ENCODE data around the gene MARF1.
A peak's percentile ranks its signal among the peaks of the same experiment; 100 is the strongest.
"Not testable (repeated sequence)": the region's sequence is repeated elsewhere in the genome, so short reads cannot be mapped to it uniquely, and the experiment has no call there.

The MARF1 gene

GRCh38 chr16:15597822-15598647, 44.9 kb downstream of the MARF1 start:
- DNase-seq = no peak

- DNase-seq = no peak
These were observed 45.8 kb downstream of the MARF1 start for GRCh38 chr16:15597135-15597534.

GRCh38 chr16:15594711-15595320, 48.1 kb downstream of the MARF1 start:
- no peak for DNase-seq

DNA sequence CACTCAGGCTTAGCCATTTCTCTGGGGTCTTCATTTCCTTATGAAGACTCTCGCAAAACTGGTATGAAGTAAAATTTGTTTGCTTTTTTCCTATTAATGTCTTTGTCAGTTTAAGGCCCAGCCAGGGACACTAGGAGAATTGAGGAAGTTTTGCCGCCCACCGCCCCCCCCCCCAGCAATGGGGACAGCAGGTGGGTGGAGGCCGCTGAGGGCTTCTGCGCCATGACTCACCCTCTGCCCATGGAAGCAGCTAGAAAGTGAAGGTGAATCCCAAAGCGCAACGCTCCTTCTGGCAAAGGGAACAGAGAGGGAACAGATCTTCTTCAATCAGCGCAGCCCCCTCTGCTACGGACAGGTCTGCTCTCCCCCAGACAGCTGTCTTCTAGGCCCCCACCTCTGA, 49.7 kb downstream of the MARF1 start:
- DNase-seq = no peak

- no peak for DNase-seq
These were observed 50.6 kb downstream of the MARF1 start for GRCh38 chr16:15592324-15592723.

GRCh38 chr16:15587152-15587825, 55.7 kb downstream of the MARF1 start:
- no peak for DNase-seq

DNA sequence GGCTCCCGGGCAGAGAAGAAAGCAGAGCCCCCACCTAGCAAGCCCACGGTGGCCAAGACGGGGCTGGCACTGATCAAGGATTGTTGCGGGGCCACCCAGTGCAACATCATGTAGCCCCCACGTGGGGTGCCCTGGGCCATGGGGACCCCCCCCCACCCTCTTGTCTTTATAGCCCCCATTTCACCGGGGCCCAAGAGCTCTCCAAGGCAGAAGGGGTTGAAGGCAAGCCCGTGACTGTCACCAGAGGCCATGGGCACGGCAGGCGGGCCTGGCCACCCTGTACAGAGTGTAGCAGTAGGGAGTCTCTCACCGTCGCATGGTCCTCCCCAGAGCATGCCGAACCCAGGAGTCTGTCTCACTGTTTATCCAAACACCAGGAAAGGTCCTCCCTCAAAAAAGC, 56.2 kb downstream of the MARF1 start:
- no peak for DNase-seq

DNA sequence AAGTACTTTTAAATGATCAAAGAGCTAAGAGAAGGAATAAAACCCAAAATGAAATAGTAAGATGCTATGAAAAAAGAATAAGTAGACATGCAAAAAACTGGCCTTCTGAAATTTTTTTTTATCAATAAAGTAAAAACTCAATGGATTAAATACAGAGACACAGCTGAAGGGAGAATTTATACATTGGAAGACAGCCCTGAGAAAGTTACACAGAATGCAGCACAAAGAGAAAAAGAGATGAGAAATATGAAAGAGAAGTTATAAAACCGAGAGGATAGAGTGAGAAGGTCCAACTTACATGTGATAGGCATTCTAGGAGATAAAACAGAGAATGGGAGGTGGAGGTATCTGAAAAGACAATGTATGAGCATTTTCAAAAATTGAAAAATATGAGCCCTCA, 57.0 kb downstream of the MARF1 start:
- DNase-seq = no peak

- no peak for DNase-seq
These were observed 59.4 kb downstream of the MARF1 start for GRCh38 chr16:15583526-15583925.

DNA sequence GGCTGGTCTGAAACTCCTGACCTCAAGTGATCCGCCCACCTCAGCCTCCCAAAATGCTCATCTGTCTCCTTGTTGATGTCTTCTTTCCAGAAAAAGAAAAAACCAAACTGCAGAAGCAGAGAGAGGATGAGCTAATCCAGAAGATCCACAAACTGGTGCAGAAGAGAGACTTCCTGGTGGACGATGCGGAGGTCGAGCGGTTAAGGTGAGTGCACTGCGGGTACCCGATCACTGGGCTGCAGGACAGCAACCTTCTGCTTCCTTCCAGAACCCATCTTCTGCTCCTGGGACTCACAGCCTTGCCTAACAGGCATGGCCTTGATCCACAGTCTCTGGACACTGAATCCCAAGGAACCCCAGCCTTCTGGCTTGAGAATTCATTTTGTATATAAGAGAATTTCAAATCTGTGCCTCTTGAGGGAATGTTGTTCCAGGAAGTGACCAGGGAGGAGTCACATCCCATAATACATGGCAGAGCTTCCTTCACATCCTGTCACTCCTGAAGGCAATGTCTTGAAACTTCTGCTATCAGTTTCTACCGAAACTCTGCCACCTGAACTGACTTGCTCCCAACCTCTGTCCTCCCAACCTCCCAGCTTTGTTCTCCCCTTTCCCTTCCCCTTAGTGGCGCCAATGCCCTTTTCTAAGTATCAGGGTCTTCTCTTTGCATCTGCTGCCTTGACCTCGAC, 61.7 kb downstream of the MARF1 start:
- no peak for DNase-seq

DNA sequence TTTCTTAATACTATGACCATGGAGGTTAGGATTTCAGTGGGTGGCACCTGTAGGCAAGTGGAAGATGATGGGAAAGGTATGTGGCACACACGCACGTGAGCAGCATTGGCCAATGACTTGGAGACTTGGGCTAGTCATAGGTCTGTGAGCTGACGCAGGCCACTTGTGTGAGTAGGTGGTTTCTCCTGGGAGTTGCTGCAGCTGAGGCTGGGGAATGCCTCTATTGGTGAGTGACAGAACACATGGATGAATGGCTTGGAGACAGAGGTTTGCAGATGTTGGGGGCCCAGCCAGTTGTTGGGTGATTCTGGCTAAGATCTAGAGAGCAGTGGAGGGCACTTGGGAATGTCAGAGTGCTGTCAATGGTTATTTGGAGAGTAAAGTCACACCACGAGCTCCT, 64.1 kb downstream of the MARF1 start:
- DNase-seq = no peak

GRCh38 chr16:15576960-15577958, 65.7 kb downstream of the MARF1 start:
- peak; percentile 52 for DNase-seq

DNA sequence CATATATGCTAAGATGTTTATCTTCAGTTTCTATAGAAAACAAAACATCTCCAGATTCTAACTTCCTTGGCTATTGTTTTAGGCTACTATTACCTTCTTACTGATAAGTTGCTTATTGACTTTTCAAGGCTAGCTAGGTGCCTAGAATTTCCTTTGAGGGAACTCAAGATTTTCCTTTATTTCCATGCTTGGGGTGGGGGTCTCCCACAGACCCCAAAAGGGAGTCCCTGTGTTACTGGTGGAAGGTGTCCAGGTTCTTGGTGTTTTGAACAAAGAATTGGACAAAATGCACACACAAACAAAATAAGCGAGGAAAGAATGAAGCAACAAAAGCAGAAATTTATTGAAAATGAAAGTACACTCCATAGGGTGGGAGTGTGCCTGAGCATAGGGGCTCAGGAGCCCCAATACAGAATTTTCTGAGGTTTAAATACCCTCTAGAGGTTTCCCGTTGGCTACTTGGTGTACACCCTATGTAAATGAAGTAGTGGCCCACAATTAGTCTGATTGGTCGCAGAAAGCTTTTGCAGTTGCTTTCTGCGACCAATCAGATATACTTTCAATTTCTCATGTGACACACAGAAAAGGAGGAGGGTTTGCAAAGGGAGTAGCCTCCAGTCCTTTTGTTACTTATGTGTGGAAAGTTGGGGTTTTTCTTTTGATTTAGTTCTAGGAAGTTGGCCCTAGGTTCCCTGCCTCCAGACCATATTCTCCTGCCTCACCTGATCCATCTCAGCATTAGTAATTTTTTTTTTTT, 67.5 kb downstream of the MARF1 start:
- no peak for DNase-seq

GRCh38 chr16:15574614-15574948, 68.4 kb downstream of the MARF1 start:
- no peak for DNase-seq

DNA sequence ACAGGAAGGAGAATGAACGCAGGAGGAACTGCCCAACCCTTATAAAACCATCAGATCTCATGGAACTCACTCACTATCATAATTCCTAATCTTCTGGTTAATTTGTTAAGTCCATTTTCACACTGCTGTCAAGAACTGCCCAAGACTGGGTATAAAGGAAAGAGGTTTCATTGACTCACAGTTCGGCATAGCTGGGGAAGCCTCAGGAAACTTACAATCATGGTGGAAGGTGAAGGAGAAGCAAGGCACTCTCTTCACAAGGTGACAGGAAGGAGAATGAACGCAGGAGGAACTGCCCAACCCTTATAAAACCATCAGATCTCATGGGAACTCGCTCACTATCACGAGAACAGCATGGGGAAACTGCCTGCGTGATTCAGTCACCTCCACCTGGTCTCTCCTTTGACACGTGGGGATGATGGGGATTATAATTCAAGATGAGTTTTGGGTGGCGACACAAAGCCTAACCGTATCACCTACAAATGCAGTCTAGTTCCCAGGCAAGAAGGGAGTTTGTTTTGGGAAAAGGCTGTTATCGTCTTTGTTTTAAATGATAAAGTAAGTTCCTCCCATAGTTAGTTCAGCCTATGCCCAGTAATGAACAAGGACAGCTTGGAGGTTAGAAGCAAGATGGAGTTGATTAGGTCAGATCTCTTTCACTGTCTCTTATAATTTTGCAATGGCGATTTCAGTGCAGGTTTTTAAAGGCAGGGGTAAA, 68.9 kb downstream of the MARF1 start:
- not testable (repeated sequence) for DNase-seq

DNA sequence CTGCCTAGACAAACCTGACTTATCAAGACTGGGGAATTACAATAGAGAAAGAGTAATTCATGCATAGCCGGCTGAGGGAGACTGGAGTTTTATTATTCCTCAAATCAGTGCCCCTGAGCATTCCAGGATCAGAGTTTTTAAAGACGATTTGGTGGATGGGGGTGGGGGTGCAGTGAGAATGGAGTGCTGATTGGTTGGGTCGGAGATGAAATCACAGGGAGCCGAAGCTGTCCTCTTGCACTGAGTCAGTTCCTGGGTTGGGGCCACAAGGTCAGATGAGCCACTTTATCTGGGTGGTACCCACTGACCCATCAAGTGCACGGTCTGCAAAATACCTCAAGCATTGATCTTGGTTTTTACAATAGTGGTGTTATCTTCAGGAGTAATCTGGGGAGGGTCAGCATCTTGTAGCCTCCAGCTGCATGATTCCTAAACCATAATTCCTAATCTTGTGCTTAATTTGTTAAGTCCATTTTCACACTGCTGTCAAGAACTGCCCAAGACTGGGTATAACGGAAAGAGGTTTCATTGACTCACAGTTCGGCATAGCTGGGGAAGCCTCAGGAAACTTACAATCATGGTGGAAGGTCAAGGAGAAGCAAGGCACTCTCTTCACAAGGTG, 69.6 kb downstream of the MARF1 start:
- no peak for DNase-seq

GRCh38 chr16:15572329-15573001, 70.5 kb downstream of the MARF1 start:
- DNase-seq = no peak

GRCh38 chr16:15571557-15571956, 71.4 kb downstream of the MARF1 start:
- DNase-seq = no peak

GRCh38 chr16:15570666-15571065, 72.3 kb downstream of the MARF1 start:
- not testable (repeated sequence) for DNase-seq

DNA sequence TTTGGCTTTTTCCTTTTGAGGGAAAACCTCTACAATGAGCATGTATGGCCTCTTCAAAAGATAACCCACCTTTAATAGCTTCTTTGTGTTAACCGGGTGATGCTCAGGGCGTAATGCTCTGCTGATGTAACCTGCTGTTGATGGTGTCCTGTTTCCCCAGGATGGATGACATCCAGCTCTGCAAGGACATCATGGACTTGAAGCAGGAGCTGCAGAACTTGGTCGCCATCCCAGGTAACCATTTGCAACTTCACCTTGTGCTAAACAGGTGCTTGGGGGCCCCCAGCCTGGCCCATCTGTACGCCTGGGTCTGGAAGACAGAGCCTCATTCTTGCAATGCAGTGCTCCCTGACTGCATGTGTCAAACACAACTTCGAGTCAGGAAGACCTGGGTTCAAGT, 75.1 kb downstream of the MARF1 start:
- DNase-seq = no peak

All from NCI-H1048 (cell line).